ENCODE data around the gene COL27A1. TPM values are rescaled to one million over a fixed set of nuclear protein-coding genes. Genes with fewer than 3 reads are reported as not detected.

Gene COL27A1
- total and polyA plus RNA-seq, 2 donors (not counting 3 experiments of a cell fraction or from before 2014, with no cell fraction given) = 14.7 to 49.1 TPM

DNA sequence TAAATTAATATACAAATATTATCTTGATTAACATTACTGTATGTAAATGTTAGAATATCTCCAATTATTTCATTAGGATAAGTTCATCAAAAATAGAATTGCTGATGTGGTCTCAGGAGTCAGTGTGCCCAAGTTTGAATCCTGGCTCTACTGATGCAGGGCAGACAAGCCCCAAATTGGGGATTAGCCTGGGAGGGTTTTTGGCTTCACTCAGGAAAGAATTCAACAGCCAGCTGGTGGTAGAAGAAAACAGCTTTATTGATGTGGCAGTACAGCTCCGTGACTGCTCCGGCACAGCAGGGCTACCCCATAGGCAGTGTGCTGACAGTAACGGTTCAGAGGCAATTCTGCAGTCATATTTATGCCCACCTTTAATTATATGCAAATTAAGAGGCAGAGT lies 32.5 kb downstream of the COL27A1 start:
- no peak for DNase-seq (ENCODE audit: low read depth, low spot score)
- H3K27me3 ChIP-seq (ENCODE audit: control insufficient read depth in 2 of 2, insufficient read depth in 2 of 2, low read length in 2 of 2) = no peaks in the 10 kb centered on the region
- H3K27ac ChIP-seq (ENCODE audit: insufficient read depth, low read depth, low read length) = no peak overlapping the region
- ChIA-PET POLR2A (no interaction called here), CTCF (interaction anchor here (0.9 to 2.2 kb wide), 4 partner anchors 18 to 105 kb away, joined by 3 to 7 read pairs (median 3); partner anchors contain the start of gene COL27A1)
- TF ChIP-seq, protein P1, sequence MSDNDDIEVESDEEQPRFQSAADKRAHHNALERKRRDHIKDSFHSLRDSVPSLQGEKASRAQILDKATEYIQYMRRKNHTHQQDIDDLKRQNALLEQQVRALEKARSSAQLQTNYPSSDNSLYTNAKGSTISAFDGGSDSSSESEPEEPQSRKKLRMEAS (IDR thresholded peaks at IDR 0.05; ENCODE audit: insufficient read depth, insufficient read length) = no peak
- TF ChIP-seq MYC (IDR thresholded peaks at IDR 0.05; ENCODE audit: low read depth, low read length) (no peak), GATA2 (IDR thresholded peaks at IDR 0.05; ENCODE audit: insufficient read depth, insufficient read length, low read depth, low read length) (no peak), POLR2AphosphoS5 (IDR thresholded peaks at IDR 0.05; ENCODE audit: insufficient read depth, low read depth, low read length) (no peak)
- no peak overlapping the region for H3K4me2 ChIP-seq (ENCODE audit: insufficient read depth, low read length)
- intact Hi-C loops (cut with micrococcal nuclease) (no loop called here), dilution Hi-C loops (cut with MboI; ENCODE audit: extremely low pct_ligation_motif_present, low sequenced_read_pairs) (no loop called here)
- H3K36me3 ChIP-seq (ENCODE audit: control insufficient read depth in 2 of 2, extremely low read depth in 1 of 2, insufficient read depth in 2 of 2, low read length in 2 of 2) = no peaks in the 10 kb centered on the region
- no peaks in the 10 kb centered on the region for H3K4me1 ChIP-seq (ENCODE audit: control insufficient read depth, extremely low read depth, insufficient read depth, low read length)
- H3K9me1 ChIP-seq (replicated peaks; ENCODE audit: control insufficient read depth, extremely low read depth, insufficient read depth, low read length) = no peaks in the 10 kb centered on the region
- no peaks in the 10 kb centered on the region for H4K20me1 ChIP-seq (replicated peaks; ENCODE audit: control insufficient read depth, extremely low read depth, insufficient read depth, low read length)
- no peak overlapping the region for H3K9ac ChIP-seq (replicated peaks; ENCODE audit: extremely low read depth, insufficient read depth, low read length)
- H2AFZ ChIP-seq (ENCODE audit: low read depth, low read length) = no peak overlapping the region
- FAIRE-seq = no peak
- no peaks in the 10 kb centered on the region for H3K9me3 ChIP-seq (replicated peaks; ENCODE audit: control insufficient read depth, insufficient read depth, low read length)
- H3K4me3 ChIP-seq (replicated peaks in 1 of 3; ENCODE audit: insufficient read depth in 1 of 3, low read depth in 1 of 3, low read length in 3 of 3) = no peak overlapping the region
- BruUV-seq (replicated peaks) = no TSS peak
- no peaks in the 10 kb centered on the region for H3K79me2 ChIP-seq (ENCODE audit: control insufficient read depth, insufficient read depth, low read length)

DNA sequence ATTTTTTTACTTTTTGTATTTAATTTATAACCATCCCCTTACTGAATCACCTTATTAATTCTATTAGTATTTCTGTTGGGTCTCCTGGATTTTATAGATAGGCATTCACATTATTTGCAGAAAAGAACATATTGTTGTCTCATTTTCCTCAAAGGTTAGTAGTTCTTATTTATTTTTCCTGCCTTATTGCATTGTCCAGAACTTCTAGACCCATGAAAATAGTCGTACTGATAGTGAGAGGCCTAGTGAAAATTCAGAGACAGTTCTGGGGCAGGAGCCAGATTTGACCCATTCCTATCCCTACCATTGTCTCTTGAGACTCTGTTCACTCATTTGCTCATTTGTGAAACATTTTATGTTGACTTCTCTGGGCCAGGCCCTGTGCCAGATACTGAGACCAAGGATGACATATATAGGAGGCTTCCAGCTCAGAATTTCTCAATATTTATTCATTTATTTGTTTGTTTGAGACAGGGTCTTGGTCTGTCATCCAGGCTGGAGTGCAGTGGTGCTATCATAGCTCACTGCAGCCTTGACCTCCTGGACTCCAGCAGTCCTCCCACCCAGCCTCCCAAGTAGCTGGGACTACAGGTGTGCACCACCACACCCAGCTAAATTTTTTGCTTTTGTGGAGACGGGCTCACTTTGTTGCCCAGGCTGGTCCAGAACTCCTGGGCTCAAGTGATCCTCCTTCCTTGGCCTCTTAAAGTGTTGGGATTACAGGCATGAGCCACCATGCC lies 34.7 kb downstream of the COL27A1 start:
- BruUV-seq (replicated peaks) = no TSS peak
- Histone ChIP-seq H3K36me3 (ENCODE audit: control insufficient read depth in 2 of 2, extremely low read depth in 1 of 2, insufficient read depth in 2 of 2, low read length in 2 of 2) (no peaks in the 10 kb centered on the region), H4K20me1 (replicated peaks; ENCODE audit: control insufficient read depth, extremely low read depth, insufficient read depth, low read length) (no peaks in the 10 kb centered on the region), H3K4me3 (replicated peaks in 1 of 3; ENCODE audit: insufficient read depth in 1 of 3, low read depth in 1 of 3, low read length in 3 of 3) (no peak overlapping the region), H2AFZ (ENCODE audit: low read depth, low read length) (no peak overlapping the region), H3K79me2 (ENCODE audit: control insufficient read depth, insufficient read depth, low read length) (no peaks in the 10 kb centered on the region), H3K9ac (replicated peaks; ENCODE audit: extremely low read depth, insufficient read depth, low read length) (no peak overlapping the region), H3K27me3 (ENCODE audit: control insufficient read depth in 2 of 2, insufficient read depth in 2 of 2, low read length in 2 of 2) (no peaks in the 10 kb centered on the region), H3K27ac (ENCODE audit: insufficient read depth, low read depth, low read length) (no peak overlapping the region), H3K4me1 (ENCODE audit: control insufficient read depth, extremely low read depth, insufficient read depth, low read length) (no peaks in the 10 kb centered on the region), H3K9me1 (replicated peaks; ENCODE audit: control insufficient read depth, extremely low read depth, insufficient read depth, low read length) (no peaks in the 10 kb centered on the region), H3K4me2 (ENCODE audit: insufficient read depth, low read length) (no peak overlapping the region), H3K9me3 (replicated peaks; ENCODE audit: control insufficient read depth, insufficient read depth, low read length) (no peaks in the 10 kb centered on the region)
- dilution Hi-C loops (cut with MboI; ENCODE audit: extremely low pct_ligation_motif_present, low sequenced_read_pairs) (no loop called here), intact Hi-C loops (cut with micrococcal nuclease) (no loop called here)
- ChIA-PET CTCF (no interaction called here), POLR2A (no interaction called here)
- no peak for FAIRE-seq
- no peak for TF ChIP-seq FOS (IDR thresholded peaks at IDR 0.05; ENCODE audit: borderline replicate concordance, insufficient read depth, low read length)
- TF ChIP-seq, protein P2, sequence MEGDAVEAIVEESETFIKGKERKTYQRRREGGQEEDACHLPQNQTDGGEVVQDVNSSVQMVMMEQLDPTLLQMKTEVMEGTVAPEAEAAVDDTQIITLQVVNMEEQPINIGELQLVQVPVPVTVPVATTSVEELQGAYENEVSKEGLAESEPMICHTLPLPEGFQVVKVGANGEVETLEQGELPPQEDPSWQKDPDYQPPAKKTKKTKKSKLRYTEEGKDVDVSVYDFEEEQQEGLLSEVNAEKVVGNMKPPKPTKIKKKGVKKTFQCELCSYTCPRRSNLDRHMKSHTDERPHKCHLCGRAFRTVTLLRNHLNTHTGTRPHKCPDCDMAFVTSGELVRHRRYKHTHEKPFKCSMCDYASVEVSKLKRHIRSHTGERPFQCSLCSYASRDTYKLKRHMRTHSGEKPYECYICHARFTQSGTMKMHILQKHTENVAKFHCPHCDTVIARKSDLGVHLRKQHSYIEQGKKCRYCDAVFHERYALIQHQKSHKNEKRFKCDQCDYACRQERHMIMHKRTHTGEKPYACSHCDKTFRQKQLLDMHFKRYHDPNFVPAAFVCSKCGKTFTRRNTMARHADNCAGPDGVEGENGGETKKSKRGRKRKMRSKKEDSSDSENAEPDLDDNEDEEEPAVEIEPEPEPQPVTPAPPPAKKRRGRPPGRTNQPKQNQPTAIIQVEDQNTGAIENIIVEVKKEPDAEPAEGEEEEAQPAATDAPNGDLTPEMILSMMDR (IDR thresholded peaks at IDR 0.05; ENCODE audit: extremely low read depth in 1 of 2, insufficient read depth in 1 of 2, low read depth in 1 of 2, low read length in 2 of 2) = no peak
- no peak for TF ChIP-seq MYC (IDR thresholded peaks at IDR 0.05; ENCODE audit: low read depth, low read length)
- no peak for TF ChIP-seq POLR2A (IDR thresholded peaks at IDR 0.05; ENCODE audit: low read depth, low read length)
- TF ChIP-seq JUN (IDR thresholded peaks at IDR 0.05; ENCODE audit: borderline replicate concordance, insufficient read depth, insufficient read length, low read depth) = no peak
- no peak for TF ChIP-seq POLR2AphosphoS5 (IDR thresholded peaks at IDR 0.05; ENCODE audit: insufficient read depth, low read depth, low read length)
- no peak for TF ChIP-seq EZH2 (IDR thresholded peaks at IDR 0.05; ENCODE audit: borderline replicate concordance, low read depth, low read length, severe bottlenecking)
- TF ChIP-seq GATA2 (IDR thresholded peaks at IDR 0.05; ENCODE audit: insufficient read depth, insufficient read length, low read depth, low read length) = no peak
- TF ChIP-seq, protein P1 (IDR thresholded peaks at IDR 0.05; ENCODE audit: insufficient read depth, insufficient read length) = no peak
- DNase-seq (ENCODE audit: low read depth, low spot score) = no peak

Measured in endothelial cell of umbilical vein (primary cell).